HCT116 (cell line): ENCODE data around the gene CCDC138. TPM values are rescaled to one million over a fixed set of nuclear protein-coding genes. Genes with fewer than 3 reads are reported as not detected.

ENCODE experiments used
- ATAC-seq: fragments of 200-7000 bp; cut with Tn5 transposase; 2 replicates; pipeline ENCODE4 v1.9.1; 2020; ENCODE audit warnings: mild to moderate bottlenecking, moderate library complexity
- BruUV-seq: library from RNA; stranded (reverse); fragments of 400-500 nt; replicated peaks from 2 replicates; lab custom pipeline; 2021; lab: Mats Ljungman, UMichigan
- CTCF ChIA-PET: fragments of 300-600 bp; sonication (Branson Sonifier 250); formaldehyde crosslinking; loops from one replicate; lab custom pipeline; 2021; ENCODE audit warnings: antibody characterized with exemption; lab: Charles Lee
- POLR2A ChIA-PET: fragments of 300-600, 350-600 bp; sonication (Branson Sonifier 250); formaldehyde crosslinking; loops from one replicate; lab custom pipeline; 2021; ENCODE audit warnings: antibody characterized with exemption; lab: Charles Lee
- RAD21 ChIA-PET, 2 experiments: fragments of 300-600 bp; sonication (Branson Sonifier 250); formaldehyde crosslinking; loops; one replicate each; lab custom pipeline; 2023; ENCODE audit warnings: low total read pairs in 2 of 2; ENCODE audit not compliant: uncharacterized antibody in 2 of 2, unreplicated experiment in 2 of 2, low non-redundant PET in 1 of 2; lab: Charles Lee
- DNase-seq: peaks from one replicate; pipeline ENCODE4 v3.0.0-alpha.2; 2010; ENCODE audit warnings: low read depth, low spot score
- H2AFZ ChIP-seq: fragments of 200-600 bp; shearing (Covaris generic), sonication (generic); 2 replicates; pipeline ENCODE4 v1.6.1; 2017; ENCODE audit warnings: low read depth, mixed run types, mixed read lengths, antibody characterized with exemption, low read length; ENCODE audit not compliant: poor library complexity, severe bottlenecking
- H3K27ac ChIP-seq: 2 replicates; pipeline ENCODE4 v1.5.1; 2012; ENCODE audit warnings: low read depth, low read length
- H3K27me3 ChIP-seq: fragments of 200-600 bp; sonication (generic); 2 replicates; pipeline ENCODE4 v1.6.1; 2016; ENCODE audit warnings: mixed run types, low read length, mixed read lengths; ENCODE audit not compliant: insufficient read depth
- H3K36me3 ChIP-seq, 2 experiments: fragments of 200-500 bp in 1 of 2; fragments of 200-600 bp in 1 of 2; sonication (Bioruptor generic) in 1 of 2; sonication (generic) in 1 of 2; 2 replicates each; pipeline versions ENCODE4 v1.5.1 to v1.6.1; 2014 to 2016; ENCODE audit warnings: low read length in 2 of 2, inconsistent platforms in 1 of 2, mixed read lengths in 1 of 2, mixed run types in 1 of 2; ENCODE audit not compliant: insufficient read depth in 2 of 2, control insufficient read depth in 1 of 2
- H3K4me1 ChIP-seq, 2 experiments: fragments of 200-600 bp in 1 of 2; sonication (generic) in 1 of 2; 2 replicates each; pipeline versions ENCODE4 v1.5.1 to v1.6.1; 2012 to 2017; ENCODE audit warnings: low read length in 2 of 2, inconsistent platforms in 1 of 2, mild to moderate bottlenecking in 1 of 2, mixed read lengths in 1 of 2, mixed run types in 1 of 2, moderate library complexity in 1 of 2; ENCODE audit not compliant: insufficient read depth in 2 of 2, control insufficient read depth in 1 of 2
- H3K4me2 ChIP-seq: fragments of 200-600 bp; sonication (generic); 2 replicates; pipeline ENCODE4 v1.6.1; 2017; ENCODE audit warnings: mixed run types, low read length, mixed read lengths
- H3K4me3 ChIP-seq, 2 experiments: fragments of 200-600 bp in 1 of 2; sonication (generic) in 1 of 2; replicated peaks in 1 of 2; 2 replicates each; pipeline ENCODE4 v1.5.1; 2011 to 2016; ENCODE audit warnings: low read length in 2 of 2, control low read depth in 1 of 2, low read depth in 1 of 2, mild to moderate bottlenecking in 1 of 2, mixed read lengths in 1 of 2, mixed run types in 1 of 2
- H3K79me2 ChIP-seq: fragments of 200-600 bp; sonication (generic); 2 replicates; pipeline ENCODE4 v1.6.1; 2017; ENCODE audit warnings: mild to moderate bottlenecking, mixed run types, low read length, moderate library complexity, mixed read lengths; ENCODE audit not compliant: insufficient read depth
- H3K9ac ChIP-seq: fragments of 200-600 bp; sonication (generic); 2 replicates; pipeline ENCODE4 v1.6.1; 2016; ENCODE audit warnings: low read length, mixed read lengths
- H3K9me2 ChIP-seq: fragments of 200-600 bp; sonication (generic), shearing (Covaris generic); 2 replicates; pipeline ENCODE4 v1.6.1; 2017; ENCODE audit warnings: mixed run types, mild to moderate bottlenecking, moderate library complexity; ENCODE audit not compliant: insufficient read depth
- H3K9me3 ChIP-seq, 2 experiments: fragments of 200-500 bp in 1 of 2; fragments of 200-600 bp in 1 of 2; sonication (Bioruptor generic) in 1 of 2; sonication (generic) in 1 of 2; 2 replicates each; pipeline ENCODE4 v1.6.1; 2014 to 2017; ENCODE audit warnings: low read length in 2 of 2, mixed read lengths in 2 of 2, inconsistent platforms in 1 of 2, low read depth in 1 of 2, mild to moderate bottlenecking in 1 of 2, mixed run types in 1 of 2, moderate library complexity in 1 of 2; ENCODE audit not compliant: control insufficient read depth in 1 of 2, insufficient read depth in 1 of 2
- H4K20me1 ChIP-seq: fragments of 200-600 bp; sonication (generic), shearing (Covaris generic); 2 replicates; pipeline ENCODE4 v1.6.1; 2017; ENCODE audit warnings: mixed run types, mild to moderate bottlenecking, moderate library complexity; ENCODE audit not compliant: insufficient read depth
- EGR1 ChIP-seq: IDR thresholded peaks from 2 replicates; pipeline ENCODE4 v1.6.1; 2012; ENCODE audit warnings: low read depth
- ELF1 ChIP-seq: IDR thresholded peaks from 2 replicates; pipeline ENCODE4 v1.6.1; 2012; ENCODE audit warnings: low read depth, borderline replicate concordance
- EZH2phosphoT487 ChIP-seq: fragments of 200-600 bp; IDR thresholded peaks from 2 replicates; pipeline ENCODE4 v1.6.1; 2018; ENCODE audit warnings: antibody characterized with exemption, borderline replicate concordance
- FOSL1 ChIP-seq: IDR thresholded peaks from 2 replicates; pipeline ENCODE4 v1.6.1; 2012; ENCODE audit warnings: low read depth
- POLR2AphosphoS5 ChIP-seq: IDR thresholded peaks from 2 replicates; pipeline ENCODE4 v1.6.1; 2011; ENCODE audit warnings: mild to moderate bottlenecking, low read depth, low read length, moderate library complexity
- RAD21 ChIP-seq: IDR thresholded peaks from 2 replicates; pipeline ENCODE4 v1.6.1; 2012; ENCODE audit warnings: low read depth, mild to moderate bottlenecking
- SIN3A ChIP-seq: IDR thresholded peaks from 2 replicates; pipeline ENCODE4 v1.6.1; 2012; ENCODE audit warnings: low read depth
- SRF ChIP-seq: IDR thresholded peaks from 2 replicates; pipeline ENCODE4 v1.6.1; 2012; ENCODE audit warnings: low read depth
- TCF7L2 ChIP-seq: IDR thresholded peaks from 2 replicates; pipeline ENCODE4 v1.7.0; 2011; ENCODE audit warnings: borderline replicate concordance, inconsistent platforms; ENCODE audit not compliant: insufficient read depth, insufficient read length; ENCODE audit errors: extremely low read depth
- ZNF274 ChIP-seq: fragments of 200-500 bp; sonication (Bioruptor generic); IDR thresholded peaks from 2 replicates; pipeline ENCODE4 v1.6.1; 2014; ENCODE audit warnings: mild to moderate bottlenecking, low read depth, low read length, inconsistent platforms
- intact Hi-C: fragments of 100-400 bp; cut with micrococcal nuclease; formaldehyde crosslinking; loops from 2 replicates; pipeline ENCODE4 v1.10.0; 2022
- total RNA-seq: library from RNA; stranded (reverse); gene quantifications from one replicate; pipeline ENCODE4 v1.2.1, GENCODE V29; 2021; ENCODE audit not compliant: unreplicated experiment
- TF ChIP-seq, protein P1 (sequence below), 3 experiments: fragments of 200-600 bp in 1 of 3; sonication (generic) in 1 of 3; IDR thresholded peaks in 2 of 3; conservative IDR thresholded peaks in 1 of 3; 2 replicates each; pipeline ENCODE4 v1.5.1; 2012 to 2017; ENCODE audit warnings: low read depth in 2 of 3, low read length in 2 of 3, antibody characterized with exemption in 1 of 3, borderline replicate concordance in 1 of 3, control low read depth in 1 of 3, mild to moderate bottlenecking in 1 of 3, mixed read lengths in 1 of 3, mixed run types in 1 of 3, moderate library complexity in 1 of 3; ENCODE audit not compliant: insufficient read depth in 1 of 3
- TF ChIP-seq, protein P2 (sequence below): IDR thresholded peaks from 2 replicates; pipeline ENCODE4 v1.6.1; 2012

The CCDC138 gene
- total RNA-seq, 1 experiment from 2014 or later: 13.4 TPM

DNA sequence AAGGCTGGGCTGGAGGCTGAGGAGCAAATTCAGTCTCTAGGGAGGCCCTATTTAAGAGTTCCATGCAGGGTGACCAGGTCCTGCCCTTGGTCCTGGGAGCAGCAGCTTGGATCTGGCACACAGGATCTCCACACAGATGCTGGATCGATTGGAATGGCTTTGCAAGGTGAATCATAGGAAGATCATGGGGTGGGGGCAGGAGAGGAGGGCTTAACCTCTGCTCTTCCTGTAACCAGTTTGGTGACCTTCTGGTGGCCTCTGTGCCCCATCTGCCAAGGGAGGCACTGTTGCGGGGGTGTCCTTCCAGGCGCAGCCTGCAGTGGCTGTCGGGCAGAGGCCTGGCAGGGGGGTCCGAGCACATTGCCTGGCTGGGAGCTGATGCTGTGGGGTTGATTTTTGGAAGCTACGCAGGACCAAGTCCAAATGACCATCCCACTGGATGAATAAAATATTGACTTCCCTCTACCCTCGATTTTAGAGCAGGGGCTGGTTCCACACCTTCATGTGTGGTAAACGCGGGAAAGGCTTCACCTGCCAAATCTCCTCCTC, 122.8 kb downstream of the CCDC138 start:
- ChIA-PET RAD21 (no interaction called here), POLR2A (no interaction called here), CTCF (no interaction called here)
- Histone ChIP-seq H3K9ac (no peak overlapping the region), H3K27ac (no peak overlapping the region), H3K36me3 (no peaks in the 10 kb centered on the region), H3K27me3 (no peaks in the 10 kb centered on the region), H2AFZ (no peak overlapping the region), H3K4me1 (no peaks in the 10 kb centered on the region), H3K4me2 (no peak overlapping the region), H4K20me1 (no peaks in the 10 kb centered on the region), H3K9me2 (no peaks in the 10 kb centered on the region), H3K9me3 (no peaks in the 10 kb centered on the region), H3K79me2 (no peaks in the 10 kb centered on the region), H3K4me3 (no peak overlapping the region)
- DNase-seq (no peak), ATAC-seq (no peak)
- no TSS peak for BruUV-seq
- intact Hi-C loops: no loop called here
- TF ChIP-seq, protein P1, sequence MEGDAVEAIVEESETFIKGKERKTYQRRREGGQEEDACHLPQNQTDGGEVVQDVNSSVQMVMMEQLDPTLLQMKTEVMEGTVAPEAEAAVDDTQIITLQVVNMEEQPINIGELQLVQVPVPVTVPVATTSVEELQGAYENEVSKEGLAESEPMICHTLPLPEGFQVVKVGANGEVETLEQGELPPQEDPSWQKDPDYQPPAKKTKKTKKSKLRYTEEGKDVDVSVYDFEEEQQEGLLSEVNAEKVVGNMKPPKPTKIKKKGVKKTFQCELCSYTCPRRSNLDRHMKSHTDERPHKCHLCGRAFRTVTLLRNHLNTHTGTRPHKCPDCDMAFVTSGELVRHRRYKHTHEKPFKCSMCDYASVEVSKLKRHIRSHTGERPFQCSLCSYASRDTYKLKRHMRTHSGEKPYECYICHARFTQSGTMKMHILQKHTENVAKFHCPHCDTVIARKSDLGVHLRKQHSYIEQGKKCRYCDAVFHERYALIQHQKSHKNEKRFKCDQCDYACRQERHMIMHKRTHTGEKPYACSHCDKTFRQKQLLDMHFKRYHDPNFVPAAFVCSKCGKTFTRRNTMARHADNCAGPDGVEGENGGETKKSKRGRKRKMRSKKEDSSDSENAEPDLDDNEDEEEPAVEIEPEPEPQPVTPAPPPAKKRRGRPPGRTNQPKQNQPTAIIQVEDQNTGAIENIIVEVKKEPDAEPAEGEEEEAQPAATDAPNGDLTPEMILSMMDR (IDR thresholded peaks at IDR 0.05 in 2 of 3, conservative IDR thresholded peaks at IDR 0.05 in 1 of 3; ENCODE audit: borderline replicate concordance in 1 of 3, insufficient read depth in 1 of 3, low read depth in 2 of 3, low read length in 2 of 3): no peak

DNA sequence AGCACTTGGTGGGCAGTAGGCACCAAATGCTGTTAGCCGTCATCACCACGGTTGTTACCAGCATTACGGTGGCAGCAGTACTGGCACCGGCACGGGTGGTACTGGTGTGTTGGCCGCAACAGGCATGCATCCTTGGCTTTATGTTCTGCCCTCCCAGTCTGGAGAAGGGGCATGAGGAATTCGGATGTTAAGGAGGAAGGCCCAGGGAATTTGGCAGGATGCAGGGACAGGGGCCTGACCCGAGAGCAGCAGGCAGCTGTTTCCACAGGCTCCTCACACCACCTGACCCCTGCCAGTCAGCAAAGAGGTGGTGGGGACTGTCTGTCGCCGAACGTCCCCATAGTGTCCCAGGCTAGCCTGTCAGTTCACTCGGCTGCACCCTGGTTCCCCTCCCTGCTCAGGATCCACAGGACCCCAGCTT, 123.5 kb downstream of the CCDC138 start:
- Histone ChIP-seq H3K9me2 (no peaks in the 10 kb centered on the region), H3K79me2 (no peaks in the 10 kb centered on the region), H4K20me1 (no peaks in the 10 kb centered on the region), H3K9ac (no peak overlapping the region), H3K27me3 (no peaks in the 10 kb centered on the region), H2AFZ (no peak overlapping the region), H3K4me1 (no peaks in the 10 kb centered on the region), H3K27ac (no peak overlapping the region), H3K9me3 (no peaks in the 10 kb centered on the region), H3K36me3 (no peaks in the 10 kb centered on the region), H3K4me2 (no peak overlapping the region), H3K4me3 (no peak overlapping the region)
- DNase-seq: no peak
- POLR2A ChIA-PET: no interaction called here
- ATAC-seq: no peak
- RAD21 ChIA-PET: no interaction called here
- TF ChIP-seq POLR2AphosphoS5 (no peak), EZH2phosphoT487 (no peak), SRF (no peak), EGR1 (no peak), TCF7L2 (no peak), SIN3A (no peak), FOSL1 (no peak), RAD21 (no peak), ELF1 (no peak), ZNF274 (no peak)
- TF ChIP-seq, protein P2, sequence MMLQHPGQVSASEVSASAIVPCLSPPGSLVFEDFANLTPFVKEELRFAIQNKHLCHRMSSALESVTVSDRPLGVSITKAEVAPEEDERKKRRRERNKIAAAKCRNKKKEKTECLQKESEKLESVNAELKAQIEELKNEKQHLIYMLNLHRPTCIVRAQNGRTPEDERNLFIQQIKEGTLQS: no peak
- TF ChIP-seq, protein P1 (IDR thresholded peaks at IDR 0.05 in 2 of 3, conservative IDR thresholded peaks at IDR 0.05 in 1 of 3; ENCODE audit: borderline replicate concordance in 1 of 3, insufficient read depth in 1 of 3, low read depth in 2 of 3, low read length in 2 of 3): no peak
- CTCF ChIA-PET: no interaction called here
- no TSS peak for BruUV-seq
- intact Hi-C loops: no loop called here
